ENCODE measurements around the gene CEP131. TPM values are rescaled to one million over a fixed set of nuclear protein-coding genes. Genes with fewer than 3 reads are reported as not detected.
"Not testable (repeated sequence)": the region's sequence is repeated elsewhere in the genome, so short reads cannot be mapped to it uniquely, and the experiment has no call there.

CEP131 gene
- total RNA-seq, 1 donor from 2014 or later: 35.1 TPM

DNA sequence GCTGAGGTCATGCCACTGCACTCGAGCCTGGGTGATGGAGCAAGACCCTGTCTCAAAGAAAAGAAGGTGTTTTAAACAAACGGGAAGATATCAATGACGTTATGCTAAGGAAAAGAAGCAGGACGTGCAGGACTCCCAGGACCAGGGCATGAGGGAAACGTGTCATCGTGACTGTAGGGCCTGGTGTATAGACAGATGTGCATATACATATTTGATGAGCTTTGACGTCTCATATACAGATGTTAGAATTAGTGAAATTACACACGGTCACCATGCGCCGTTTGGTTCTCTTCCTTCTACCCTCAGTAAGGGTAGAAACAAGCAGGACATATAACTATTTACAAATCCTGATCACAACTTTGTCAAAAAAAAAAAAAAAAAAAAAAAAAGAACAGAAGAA lies 75.1 kb downstream of the CEP131 start:
- Mint-ChIP-seq H3K4me3 (ENCODE audit: unreplicated experiment) (no peak overlapping the region), H3K4me1 (ENCODE audit: low read depth, unreplicated experiment) (peaks cover 7% of the 10 kb centered on the region), H3K9me3 (ENCODE audit: unreplicated experiment) (peaks cover 3% of the 10 kb centered on the region), H3K27ac (ENCODE audit: unreplicated experiment) (no peak overlapping the region), H3K36me3 (ENCODE audit: unreplicated experiment) (no peaks in the 10 kb centered on the region), H3K27me3 (ENCODE audit: unreplicated experiment) (no peaks in the 10 kb centered on the region)
- DNase-seq: no peak
- TF ChIP-seq, protein P1, sequence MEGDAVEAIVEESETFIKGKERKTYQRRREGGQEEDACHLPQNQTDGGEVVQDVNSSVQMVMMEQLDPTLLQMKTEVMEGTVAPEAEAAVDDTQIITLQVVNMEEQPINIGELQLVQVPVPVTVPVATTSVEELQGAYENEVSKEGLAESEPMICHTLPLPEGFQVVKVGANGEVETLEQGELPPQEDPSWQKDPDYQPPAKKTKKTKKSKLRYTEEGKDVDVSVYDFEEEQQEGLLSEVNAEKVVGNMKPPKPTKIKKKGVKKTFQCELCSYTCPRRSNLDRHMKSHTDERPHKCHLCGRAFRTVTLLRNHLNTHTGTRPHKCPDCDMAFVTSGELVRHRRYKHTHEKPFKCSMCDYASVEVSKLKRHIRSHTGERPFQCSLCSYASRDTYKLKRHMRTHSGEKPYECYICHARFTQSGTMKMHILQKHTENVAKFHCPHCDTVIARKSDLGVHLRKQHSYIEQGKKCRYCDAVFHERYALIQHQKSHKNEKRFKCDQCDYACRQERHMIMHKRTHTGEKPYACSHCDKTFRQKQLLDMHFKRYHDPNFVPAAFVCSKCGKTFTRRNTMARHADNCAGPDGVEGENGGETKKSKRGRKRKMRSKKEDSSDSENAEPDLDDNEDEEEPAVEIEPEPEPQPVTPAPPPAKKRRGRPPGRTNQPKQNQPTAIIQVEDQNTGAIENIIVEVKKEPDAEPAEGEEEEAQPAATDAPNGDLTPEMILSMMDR (IDR thresholded peaks at IDR 0.05; ENCODE audit: partially characterized antibody, unreplicated experiment): no peak

DNA sequence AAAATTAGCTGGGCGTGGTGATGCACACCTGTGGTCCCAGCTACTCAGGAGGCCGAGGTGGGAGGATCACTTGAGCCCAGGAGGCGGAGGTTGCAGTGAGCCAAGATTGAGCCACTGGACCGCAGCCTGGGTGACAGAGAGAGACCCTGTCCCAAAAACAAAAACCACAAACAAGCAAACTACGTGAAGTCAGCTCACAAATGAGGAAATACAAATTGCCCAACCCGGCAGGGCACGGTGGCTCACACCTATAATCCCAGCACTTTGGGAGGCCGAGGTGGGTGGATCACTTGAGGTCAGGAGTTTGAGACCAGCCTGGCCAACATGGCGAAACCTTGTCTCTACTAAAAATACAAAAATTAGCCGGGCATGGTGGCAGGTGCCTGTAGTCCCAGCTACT lies 76.6 kb downstream of the CEP131 start:
- H3K27ac Mint-ChIP-seq (ENCODE audit: unreplicated experiment); DNase-seq; H3K27me3 Mint-ChIP-seq (ENCODE audit: unreplicated experiment); H3K4me3 Mint-ChIP-seq (ENCODE audit: unreplicated experiment); H3K36me3 Mint-ChIP-seq (ENCODE audit: unreplicated experiment); H3K9me3 Mint-ChIP-seq (ENCODE audit: unreplicated experiment); H3K4me1 Mint-ChIP-seq (ENCODE audit: low read depth, unreplicated experiment): not testable (repeated sequence)

DNA sequence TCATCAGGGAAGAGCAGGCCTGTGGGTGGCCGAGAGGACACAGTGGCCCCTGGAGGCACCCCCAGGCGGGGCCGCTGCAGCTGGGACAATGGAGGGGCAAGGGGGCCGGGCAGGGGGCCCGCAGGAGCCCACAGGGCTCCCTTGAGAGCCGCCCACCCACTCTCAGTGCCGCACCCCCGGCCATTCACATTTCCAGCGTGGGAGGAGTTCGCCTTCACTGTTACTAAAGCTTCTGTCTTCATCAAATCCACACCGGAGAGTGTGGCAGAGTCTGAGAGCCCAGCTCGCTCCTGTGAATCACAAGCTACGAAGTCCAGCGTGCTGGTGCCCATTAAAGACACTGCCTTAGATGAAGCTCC lies 78.4 kb downstream of the CEP131 start:
- peaks cover 4% of the 10 kb centered on the region for H3K4me1 Mint-ChIP-seq (ENCODE audit: low read depth, unreplicated experiment)
- peaks cover 7% of the 10 kb centered on the region for H3K9me3 Mint-ChIP-seq (ENCODE audit: unreplicated experiment)
- no peak overlapping the region for H3K27ac Mint-ChIP-seq (ENCODE audit: unreplicated experiment)
- H3K4me3 Mint-ChIP-seq (ENCODE audit: unreplicated experiment): no peak overlapping the region
- TF ChIP-seq, protein P1 (IDR thresholded peaks at IDR 0.05; ENCODE audit: partially characterized antibody, unreplicated experiment): no peak
- DNase-seq: no peak
- peaks cover 5% of the 10 kb centered on the region for H3K27me3 Mint-ChIP-seq (ENCODE audit: unreplicated experiment)
- H3K36me3 Mint-ChIP-seq (ENCODE audit: unreplicated experiment): no peaks in the 10 kb centered on the region

DNA sequence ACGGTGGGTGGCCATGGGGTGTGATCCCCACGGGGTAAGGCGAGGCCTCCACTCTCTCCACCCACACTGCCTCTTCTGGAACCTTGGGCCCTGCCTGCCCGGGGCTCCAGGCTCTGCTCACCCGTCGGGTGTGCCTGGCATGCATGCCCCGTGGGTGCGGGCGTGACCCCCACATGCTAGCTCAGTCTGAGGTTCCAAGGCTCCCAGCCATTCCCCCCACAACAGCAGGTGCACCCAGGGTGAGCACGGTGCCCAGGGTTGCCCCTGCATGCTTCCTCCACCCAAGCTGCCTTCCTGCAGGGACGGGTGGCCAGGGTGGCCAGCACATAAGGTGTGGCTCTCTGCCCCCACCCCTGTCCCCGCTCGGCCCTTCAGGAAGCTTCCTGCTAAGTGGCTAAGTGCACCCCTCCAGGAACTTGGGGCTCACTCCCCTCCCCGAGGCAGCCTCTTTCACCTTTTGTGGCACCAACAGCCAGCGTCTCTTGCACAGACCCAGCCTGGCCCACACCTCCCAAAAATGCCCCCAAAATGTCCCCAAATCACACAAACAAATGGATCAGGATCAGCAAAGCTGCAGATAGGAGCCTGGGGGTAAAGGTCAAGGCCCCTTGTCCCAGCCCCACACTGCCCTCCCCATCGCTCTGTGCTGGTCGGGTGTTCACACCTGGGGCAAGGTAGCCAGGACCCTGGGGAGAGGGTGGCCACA lies 78.9 kb downstream of the CEP131 start:
- TF ChIP-seq, protein P1 (IDR thresholded peaks at IDR 0.05; ENCODE audit: partially characterized antibody, unreplicated experiment): no peak
- Mint-ChIP-seq H3K9me3 (ENCODE audit: unreplicated experiment) (peaks cover 11% of the 10 kb centered on the region), H3K27ac (ENCODE audit: unreplicated experiment) (no peak overlapping the region), H3K4me3 (ENCODE audit: unreplicated experiment) (no peak overlapping the region), H3K36me3 (ENCODE audit: unreplicated experiment) (no peaks in the 10 kb centered on the region), H3K4me1 (ENCODE audit: low read depth, unreplicated experiment) (peaks cover 4% of the 10 kb centered on the region), H3K27me3 (ENCODE audit: unreplicated experiment) (peaks cover 6% of the 10 kb centered on the region)
- DNase-seq: no peak

DNA sequence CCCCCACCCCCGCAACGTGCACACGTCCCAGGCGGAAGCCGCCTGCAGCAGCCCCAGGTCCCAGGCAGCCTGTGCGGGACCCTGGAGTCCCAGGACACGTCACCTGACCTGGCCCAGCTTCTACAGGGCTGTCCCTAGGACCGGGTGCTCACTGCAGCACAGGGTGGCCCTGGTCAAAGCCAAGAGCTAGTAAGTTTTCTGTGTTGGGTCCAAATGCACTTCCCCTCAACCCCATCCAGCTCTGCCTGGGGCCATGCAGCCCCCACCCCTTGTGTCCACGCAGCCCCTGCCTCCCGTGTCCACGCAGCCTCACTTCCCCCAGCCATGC lies 79.6 kb downstream of the CEP131 start:
- no peak overlapping the region for H3K4me3 Mint-ChIP-seq (ENCODE audit: unreplicated experiment)
- H3K4me1 Mint-ChIP-seq (ENCODE audit: low read depth, unreplicated experiment): peaks cover 6% of the 10 kb centered on the region
- H3K27ac Mint-ChIP-seq (ENCODE audit: unreplicated experiment): no peak overlapping the region
- H3K27me3 Mint-ChIP-seq (ENCODE audit: unreplicated experiment): peaks cover 14% of the 10 kb centered on the region
- no peak for DNase-seq
- TF ChIP-seq, protein P1 (IDR thresholded peaks at IDR 0.05; ENCODE audit: partially characterized antibody, unreplicated experiment): no peak
- H3K9me3 Mint-ChIP-seq (ENCODE audit: unreplicated experiment): peaks cover 16% of the 10 kb centered on the region
- no peaks in the 10 kb centered on the region for H3K36me3 Mint-ChIP-seq (ENCODE audit: unreplicated experiment)
